GM12878 (cell line): Measurements from ENCODE around the gene BMP2K.

Experiments used
- POLR2A ChIP-seq: IDR thresholded peaks from 2 replicates; pipeline ENCODE4 v1.6.1; 2011; ENCODE audit warnings: low read depth, mild to moderate bottlenecking, low read length
- USF2 ChIP-seq: IDR thresholded peaks from 2 replicates; pipeline ENCODE4 v1.6.1; 2011; ENCODE audit warnings: low read depth, low read length, improper control_type of control experiment, borderline replicate concordance

GRCh38 chr4:78735697-78736096 lies 40.5 kb upstream of the BMP2K start:
- TF ChIP-seq POLR2A: no peak
- TF ChIP-seq USF2: no peak
